ENCODE data around the gene MANF. TPM values are rescaled to one million over a fixed set of nuclear protein-coding genes. Genes with fewer than 3 reads are reported as not detected.

The MANF gene
- polyA plus RNA-seq, 1 experiment: 79.5 TPM

DNA sequence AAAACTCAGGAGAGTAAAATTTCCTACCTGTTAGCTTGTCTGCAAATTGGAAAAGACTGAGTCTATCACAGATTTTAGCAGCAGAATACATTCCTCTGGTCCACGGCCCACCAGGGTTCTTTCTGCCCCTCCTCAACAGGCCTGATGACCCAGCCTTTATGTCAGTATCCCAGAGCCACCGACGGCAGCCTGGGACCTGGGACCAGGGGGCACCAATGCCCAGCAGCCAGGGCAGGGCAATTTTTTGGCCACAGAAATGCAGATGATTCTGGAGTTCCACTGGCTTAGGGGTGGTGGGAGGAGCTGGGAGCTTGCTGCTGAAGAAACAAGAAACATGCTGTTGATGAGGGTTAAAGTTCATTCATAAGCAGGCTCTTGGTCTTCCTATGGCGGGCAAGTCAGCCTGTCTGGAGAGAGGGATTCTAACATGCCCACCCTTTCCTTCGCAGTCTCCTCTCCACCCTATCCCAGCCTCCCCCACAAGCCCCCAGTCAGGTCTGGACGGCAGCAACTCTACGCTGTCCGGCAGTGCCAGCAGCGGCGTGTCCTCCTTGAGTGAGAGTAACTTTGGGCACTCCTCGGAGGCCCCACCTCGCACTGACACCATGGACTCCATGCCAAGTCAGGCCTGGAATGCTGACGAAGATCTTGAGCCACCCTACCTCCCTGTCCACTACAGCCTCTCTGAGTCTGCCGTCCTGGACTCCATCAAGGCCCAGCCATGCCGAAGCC, 4.3 kb upstream of the MANF start:
- CTCF ChIA-PET: interaction anchor here (2.8 to 6.2 kb wide), 2 partner anchors 10 to 281 kb away, joined by 11 to 47 read pairs; partner anchors contain the start of gene RBM15B
- no peaks in the 10 kb centered on the region; the same call in 1 of the 2 replicates for H3K9me3 ChIP-seq (ENCODE audit: control insufficient read depth, insufficient read depth, low read length)
- H3K27me3 ChIP-seq (ENCODE audit: control insufficient read depth, insufficient read depth, low read length): no peaks in the 10 kb centered on the region
- TF ChIP-seq CTCF (IDR thresholded peaks at IDR 0.05; ENCODE audit: low read depth, low read length): no peak
- no peak overlapping the region for H3K4me3 ChIP-seq (ENCODE audit: low read depth, low read length)
- no peak for DNase-seq (ENCODE audit: low read depth, low spot score)
- POLR2A ChIA-PET: interaction anchor here (0.7 kb wide), 1 partner anchor 718 kb away, joined by 3 read pairs; no protein-coding TSS in a partner anchor
- H3K27ac ChIP-seq (ENCODE audit: low read depth, low read length): no peak overlapping the region

DNA sequence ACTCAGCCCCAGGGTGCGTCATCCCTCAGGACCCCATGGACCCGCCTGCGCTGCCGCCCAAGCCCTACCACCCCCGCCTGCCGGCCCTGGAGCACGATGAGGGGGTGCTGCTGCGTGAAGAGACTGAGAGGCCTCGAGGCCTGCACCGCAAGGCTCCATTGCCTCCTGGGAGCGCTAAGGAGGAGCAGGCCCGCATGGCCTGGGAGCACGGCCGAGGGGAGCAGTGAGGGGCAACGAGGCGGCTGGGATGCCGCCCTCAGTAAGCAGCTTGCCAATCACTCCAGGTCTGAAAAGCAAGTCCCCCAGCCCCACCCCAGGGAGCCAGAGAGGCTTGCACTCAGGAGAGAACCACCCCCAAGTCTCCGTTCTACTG, 3.8 kb upstream of the MANF start:
- H3K27ac ChIP-seq (ENCODE audit: low read depth, low read length): no peak overlapping the region
- no peak for TF ChIP-seq CTCF (IDR thresholded peaks at IDR 0.05; ENCODE audit: low read depth, low read length)
- CTCF ChIA-PET: interaction anchor here (2.8 kb wide), 1 partner anchor 9 kb away, joined by 11 read pairs; the partner anchor contains the start of gene RBM15B
- H3K4me3 ChIP-seq (ENCODE audit: low read depth, low read length): no peak overlapping the region
- POLR2A ChIA-PET: no interaction called here
- no peaks in the 10 kb centered on the region; the same call in 1 of the 2 replicates for H3K9me3 ChIP-seq (ENCODE audit: control insufficient read depth, insufficient read depth, low read length)
- H3K27me3 ChIP-seq (ENCODE audit: control insufficient read depth, insufficient read depth, low read length): no peaks in the 10 kb centered on the region
- DNase-seq (ENCODE audit: low read depth, low spot score): no peak

- TF ChIP-seq CTCF (IDR thresholded peaks at IDR 0.05; ENCODE audit: low read depth, low read length): no peak
- Histone ChIP-seq H3K27me3 (ENCODE audit: control insufficient read depth, insufficient read depth, low read length) (no peaks in the 10 kb centered on the region), H3K9me3 (ENCODE audit: control insufficient read depth, insufficient read depth, low read length) (no peaks in the 10 kb centered on the region; the same call in 1 of the 2 replicates), H3K27ac (ENCODE audit: low read depth, low read length) (no peak overlapping the region), H3K4me3 (ENCODE audit: low read depth, low read length) (no peak overlapping the region)
- no peak for DNase-seq (ENCODE audit: low read depth, low spot score)
- ChIA-PET CTCF (interaction anchor here (1.1 to 2.8 kb wide), 2 partner anchors 11 to 282 kb away, joined by 4 to 9 read pairs; no protein-coding TSS in a partner anchor), POLR2A (no interaction called here)
These were observed 2.9 kb upstream of the MANF start for GRCh38 chr3:51382076-51382745.

GRCh38 chr3:51382947-51383578, 2.0 kb upstream of the MANF start:
- Histone ChIP-seq H3K9me3 (ENCODE audit: control insufficient read depth, insufficient read depth, low read length) (no peaks in the 10 kb centered on the region; the same call in 1 of the 2 replicates), H3K27me3 (ENCODE audit: control insufficient read depth, insufficient read depth, low read length) (no peaks in the 10 kb centered on the region), H3K27ac (ENCODE audit: low read depth, low read length) (no peak overlapping the region), H3K4me3 (ENCODE audit: low read depth, low read length) (no peak overlapping the region)
- ChIA-PET POLR2A (interaction anchor here (0.5 kb wide), 1 partner anchor 117 kb away, joined by 6 read pairs; the partner anchor contains the start of gene DCAF1), CTCF (interaction anchor here (0.8 to 2.8 kb wide), 2 partner anchors 11 to 283 kb away, joined by 3 to 9 read pairs; no protein-coding TSS in a partner anchor)
- no peak for DNase-seq (ENCODE audit: low read depth, low spot score)
- TF ChIP-seq CTCF (IDR thresholded peaks at IDR 0.05; ENCODE audit: low read depth, low read length): no peak

All from AG04450 (cell line).